Testis (tissue), 3 donors: Measurements from ENCODE around the gene NUB1. TPM values are rescaled to one million over a fixed set of nuclear protein-coding genes. Genes with fewer than 3 reads are reported as not detected.

Experiments
- DNase-seq: peaks from one replicate; pipeline ENCODE4 v3.0.0-alpha.2; 2019
- H3K27ac ChIP-seq, 2 donors: fragments of 200-600 bp; sonication (generic); one replicate each; pipeline ENCODE4 v1.5.1; 2019
- H3K27me3 ChIP-seq: fragments of 200-600 bp; sonication (generic); one replicate; pipeline ENCODE4 v1.5.1; 2019
- H3K36me3 ChIP-seq: fragments of 200-600 bp; sonication (generic); one replicate; pipeline ENCODE4 v1.5.1; 2017; ENCODE audit warnings: low read depth; ENCODE audit errors: missing control alignments
- H3K4me1 ChIP-seq: fragments of 200-600 bp; sonication (generic); one replicate; pipeline ENCODE4 v1.5.1; 2019
- H3K4me3 ChIP-seq, 2 donors: fragments of 200-600 bp; sonication (generic); one replicate each; pipeline ENCODE4 v1.5.1; 2017 to 2019
- H3K9me3 ChIP-seq: fragments of 200-600 bp; sonication (generic); one replicate; pipeline ENCODE4 v1.5.1; 2017
- POLR2A ChIP-seq: fragments of 450-650 bp; IDR thresholded peaks from one replicate; pipeline ENCODE4 v1.6.1; 2017; ENCODE audit warnings: antibody characterized with exemption, mild to moderate bottlenecking, moderate library complexity
- WGBS, 2 donors: methylation state at CpG; one replicate each; pipeline ENCODE4 v1.1.5; 2018; 5-methylcytosine and 5-hydroxymethylcytosine counted together
- intact Hi-C: fragments of 100-400 bp; cut with DNase I; formaldehyde crosslinking; loops from one replicate; pipeline ENCODE4 v1.15.1; 2023; ENCODE audit warnings: low total_unique reads
- polyA plus RNA-seq: library from polyadenylated mRNA; stranded (reverse); fragments of 350-450 nt; fragmentation: Illumina TruSeq; extraction: RNeasy Lipid Tissue Mini Kit (QIAGEN cat#74804); gene quantifications from one replicate; pipeline ENCODE4 v1.2.3, GENCODE V29; 2014; ENCODE audit warnings: low read depth, low replicate concordance; ENCODE audit not compliant: insufficient read depth
- total RNA-seq, 2 donors: library from RNA; depleted of rRNA; stranded (reverse); fragments of >200 nt; gene quantifications; one replicate each; pipeline ENCODE4 v1.2.3, GENCODE V29; 2016
- TF ChIP-seq, protein P1 (sequence below), 3 experiments: fragments of 450-650 bp in 2 of 3; fragments of 200-600 bp in 1 of 3; sonication (generic) in 1 of 3; IDR thresholded peaks; one replicate each; pipeline ENCODE4 v1.5.1; 2016 to 2019; ENCODE audit warnings: antibody characterized with exemption in 3 of 3, mild to moderate bottlenecking in 2 of 3, moderate library complexity in 1 of 3

The NUB1 gene
- total and polyA plus RNA-seq, 3 donors from 2014 or later = 57.9 to 140 (median 59.6) TPM

- Histone ChIP-seq H3K9me3 (no peaks in the 10 kb centered on the region), H3K4me3 (peak overlapping the region; percentile 65 to 66), H3K27ac (peak overlapping the region in 1 of 2 donors; percentile 26), H3K27me3 (no peaks in the 10 kb centered on the region), H3K4me1 (no peaks in the 10 kb centered on the region), H3K36me3 (no peaks in the 10 kb centered on the region)
- peak; percentile 58 for DNase-seq
- TF ChIP-seq, protein P1, sequence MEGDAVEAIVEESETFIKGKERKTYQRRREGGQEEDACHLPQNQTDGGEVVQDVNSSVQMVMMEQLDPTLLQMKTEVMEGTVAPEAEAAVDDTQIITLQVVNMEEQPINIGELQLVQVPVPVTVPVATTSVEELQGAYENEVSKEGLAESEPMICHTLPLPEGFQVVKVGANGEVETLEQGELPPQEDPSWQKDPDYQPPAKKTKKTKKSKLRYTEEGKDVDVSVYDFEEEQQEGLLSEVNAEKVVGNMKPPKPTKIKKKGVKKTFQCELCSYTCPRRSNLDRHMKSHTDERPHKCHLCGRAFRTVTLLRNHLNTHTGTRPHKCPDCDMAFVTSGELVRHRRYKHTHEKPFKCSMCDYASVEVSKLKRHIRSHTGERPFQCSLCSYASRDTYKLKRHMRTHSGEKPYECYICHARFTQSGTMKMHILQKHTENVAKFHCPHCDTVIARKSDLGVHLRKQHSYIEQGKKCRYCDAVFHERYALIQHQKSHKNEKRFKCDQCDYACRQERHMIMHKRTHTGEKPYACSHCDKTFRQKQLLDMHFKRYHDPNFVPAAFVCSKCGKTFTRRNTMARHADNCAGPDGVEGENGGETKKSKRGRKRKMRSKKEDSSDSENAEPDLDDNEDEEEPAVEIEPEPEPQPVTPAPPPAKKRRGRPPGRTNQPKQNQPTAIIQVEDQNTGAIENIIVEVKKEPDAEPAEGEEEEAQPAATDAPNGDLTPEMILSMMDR (IDR thresholded peaks at IDR 0.05) = no peak
- 21 to 39% methylated on average over 23 to 55 of the region's 55 CpGs for WGBS, 2 donors
- intact Hi-C loops = no loop called here
Measured at GRCh38 chr7:151410405-151411390, 69.1 kb downstream of the NUB1 start.

- H3K27ac ChIP-seq = no peak overlapping the region
- intact Hi-C loops = no loop called here
- DNase-seq = no peak
- WGBS, 2 donors = 63 to 77% methylated on average over 6 of the region's 6 CpGs
- H3K36me3 ChIP-seq = no peaks in the 10 kb centered on the region
- no peaks in the 10 kb centered on the region for H3K9me3 ChIP-seq
- no peaks in the 10 kb centered on the region for H3K4me1 ChIP-seq
- TF ChIP-seq POLR2A = no peak
- TF ChIP-seq, protein P1 (IDR thresholded peaks at IDR 0.05) = no peak
- H3K27me3 ChIP-seq = no peaks in the 10 kb centered on the region
- no peak overlapping the region for H3K4me3 ChIP-seq
Measured at GRCh38 chr7:151411551-151411950, 69.9 kb downstream of the NUB1 start.

GRCh38 chr7:151412318-151412717, 70.7 kb downstream of the NUB1 start:
- intact Hi-C loops = no loop called here
- Histone ChIP-seq H3K27me3 (no peaks in the 10 kb centered on the region), H3K36me3 (no peaks in the 10 kb centered on the region), H3K4me3 (no peak overlapping the region), H3K27ac (no peak overlapping the region), H3K4me1 (peaks cover 3% of the 10 kb centered on the region), H3K9me3 (no peaks in the 10 kb centered on the region)
- no peak for DNase-seq
- TF ChIP-seq, protein P1 (IDR thresholded peaks at IDR 0.05) = no peak
- TF ChIP-seq POLR2A = no peak
- WGBS, 2 donors = 84 to 87% methylated on average over 4 of the region's 4 CpGs

GRCh38 chr7:151413241-151413640, 71.6 kb downstream of the NUB1 start:
- peaks cover 3% of the 10 kb centered on the region for H3K4me1 ChIP-seq
- H3K4me3 ChIP-seq = no peak overlapping the region
- intact Hi-C loops = no loop called here
- H3K27ac ChIP-seq = no peak overlapping the region
- no peaks in the 10 kb centered on the region for H3K36me3 ChIP-seq
- 85 to 92% methylated on average over 4 of the region's 4 CpGs for WGBS, 2 donors
- DNase-seq = no peak
- no peak for TF ChIP-seq POLR2A
- TF ChIP-seq, protein P1 (IDR thresholded peaks at IDR 0.05) = no peak
- no peaks in the 10 kb centered on the region for H3K9me3 ChIP-seq
- H3K27me3 ChIP-seq = no peaks in the 10 kb centered on the region
